Measurements from ENCODE around the gene CABLES1. TPM values are rescaled to one million over a fixed set of nuclear protein-coding genes. Genes with fewer than 3 reads are reported as not detected.

CABLES1 gene
- total and polyA plus RNA-seq, 9 donors, result 3.7 to 8.6 (median 6.2) TPM

DNA sequence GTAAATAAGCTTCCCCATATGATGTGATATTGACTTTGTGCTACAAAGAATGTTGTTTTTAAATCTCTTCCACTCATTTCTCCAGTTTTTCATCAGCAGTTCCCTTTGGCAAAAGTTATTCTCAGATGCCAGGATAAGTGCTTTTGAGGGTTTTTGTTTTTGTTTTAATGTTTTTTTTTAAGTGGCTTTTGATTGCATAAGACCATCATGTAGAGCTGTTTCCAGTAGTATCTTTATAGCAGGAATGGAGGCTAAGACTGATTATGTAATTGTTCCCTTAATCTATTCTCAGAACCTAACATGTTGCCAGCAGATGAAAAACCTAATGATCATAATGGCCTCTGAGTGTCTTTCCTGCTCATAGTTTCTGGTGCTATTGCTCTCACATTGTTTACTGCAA lies 77.9 kb downstream of the CABLES1 start:
- peaks cover 6% of the 10 kb centered on the region for H3K9me3 ChIP-seq (replicated peaks; ENCODE audit: control insufficient read depth, low read depth, low read length)
- H3K36me3 ChIP-seq (ENCODE audit: control insufficient read depth, insufficient read depth, low read length), result peaks cover 16% of the 10 kb centered on the region
- DNase-seq, result no peak
- no peaks in the 10 kb centered on the region for H3K27me3 ChIP-seq (ENCODE audit: control insufficient read depth, insufficient read depth, low read length)
- peaks cover 6% of the 10 kb centered on the region for H3K4me1 ChIP-seq (ENCODE audit: control insufficient read depth, insufficient read depth, low read length)
- H3K27ac ChIP-seq (ENCODE audit: low read length), result no peak overlapping the region
- no peak overlapping the region for H3K4me3 ChIP-seq (ENCODE audit: low read length)

DNA sequence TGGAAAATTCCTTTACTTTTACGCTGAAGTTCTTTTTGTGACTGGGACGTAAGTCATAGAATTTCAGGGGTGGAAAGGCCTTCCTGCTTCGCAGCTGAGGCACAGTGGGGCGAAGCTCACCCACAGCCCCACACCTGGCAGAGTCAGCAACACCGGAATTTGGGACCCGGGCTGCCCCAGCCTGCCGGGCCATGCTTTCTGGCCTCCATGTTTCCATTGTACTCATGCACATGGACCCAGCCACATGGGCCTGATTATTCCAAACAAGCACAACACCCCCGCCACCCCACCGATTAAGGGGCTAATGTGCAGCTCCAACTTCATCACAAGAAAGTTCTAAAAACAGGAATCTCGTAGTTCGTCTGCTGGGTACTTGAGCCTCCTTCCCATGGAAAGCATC lies 82.5 kb downstream of the CABLES1 start:
- Histone ChIP-seq H3K4me3 (ENCODE audit: low read length) (no peak overlapping the region), H3K27me3 (ENCODE audit: control insufficient read depth, insufficient read depth, low read length) (no peaks in the 10 kb centered on the region), H3K9me3 (replicated peaks; ENCODE audit: control insufficient read depth, low read depth, low read length) (no peaks in the 10 kb centered on the region), H3K27ac (ENCODE audit: low read length) (no peak overlapping the region), H3K4me1 (ENCODE audit: control insufficient read depth, insufficient read depth, low read length) (no peaks in the 10 kb centered on the region), H3K36me3 (ENCODE audit: control insufficient read depth, insufficient read depth, low read length) (peaks cover 15% of the 10 kb centered on the region)
- WGBS (ENCODE audit: insufficient coverage), result 90% methylated on average over 11 of the region's 11 CpGs
- no peak for DNase-seq

DNA sequence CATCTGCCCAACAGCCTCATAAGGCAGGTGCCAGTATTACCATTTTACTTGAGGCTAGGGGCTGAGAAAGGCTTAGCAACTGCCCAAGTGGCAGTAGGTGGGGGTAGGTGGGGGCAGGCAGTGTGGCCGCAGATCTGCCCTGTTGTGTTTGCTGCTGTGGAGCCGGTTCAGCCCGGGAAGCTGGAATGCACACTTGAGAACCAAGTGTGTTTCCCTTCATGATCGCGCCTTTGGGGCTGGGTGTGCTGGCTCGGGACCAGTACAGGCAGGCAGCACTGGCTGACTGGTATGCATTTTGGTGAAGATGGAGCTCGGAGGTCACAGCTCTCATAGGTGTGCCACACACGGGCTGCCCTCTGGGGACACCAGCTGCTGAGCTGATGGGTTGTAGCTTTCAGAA lies 85.1 kb downstream of the CABLES1 start:
- DNase-seq, result no peak
- Histone ChIP-seq H3K27me3 (ENCODE audit: control insufficient read depth, insufficient read depth, low read length) (no peaks in the 10 kb centered on the region), H3K36me3 (ENCODE audit: control insufficient read depth, insufficient read depth, low read length) (peaks cover 5% of the 10 kb centered on the region), H3K4me1 (ENCODE audit: control insufficient read depth, insufficient read depth, low read length) (peaks cover 7% of the 10 kb centered on the region), H3K4me3 (ENCODE audit: low read length) (no peak overlapping the region), H3K9me3 (replicated peaks; ENCODE audit: control insufficient read depth, low read depth, low read length) (no peaks in the 10 kb centered on the region), H3K27ac (ENCODE audit: low read length) (no peak overlapping the region)
- WGBS (ENCODE audit: insufficient coverage), result 75% methylated on average over 8 of the region's 8 CpGs

DNA sequence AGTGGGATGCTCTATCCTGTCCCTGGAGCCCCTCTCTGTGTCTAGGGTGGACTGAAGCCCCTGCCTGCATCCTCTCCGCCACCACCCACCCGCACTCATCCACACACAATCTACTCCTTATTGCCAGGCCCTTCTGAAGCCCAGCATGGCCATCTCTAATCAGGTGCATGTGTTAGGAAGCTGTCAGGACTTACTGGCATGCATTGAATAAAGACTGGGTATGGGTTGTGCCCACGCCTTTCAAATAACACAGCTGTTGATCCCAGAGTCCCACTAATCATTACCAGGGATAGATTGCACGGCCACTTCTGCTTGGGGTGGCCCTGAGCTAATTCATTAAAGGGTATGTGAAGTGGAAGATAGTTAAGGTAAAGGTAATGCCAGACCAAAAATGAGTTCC lies 88.4 kb downstream of the CABLES1 start:
- Histone ChIP-seq H3K27me3 (ENCODE audit: control insufficient read depth, insufficient read depth, low read length) (no peaks in the 10 kb centered on the region), H3K4me1 (ENCODE audit: control insufficient read depth, insufficient read depth, low read length) (peaks cover 34% of the 10 kb centered on the region), H3K4me3 (ENCODE audit: low read length) (no peak overlapping the region), H3K9me3 (replicated peaks; ENCODE audit: control insufficient read depth, low read depth, low read length) (no peaks in the 10 kb centered on the region), H3K27ac (ENCODE audit: low read length) (no peak overlapping the region), H3K36me3 (ENCODE audit: control insufficient read depth, insufficient read depth, low read length) (peaks cover 4% of the 10 kb centered on the region)
- peak; percentile 33 for DNase-seq
- no CpG with 5 or more reads among the region's 4 CpGs for WGBS (ENCODE audit: insufficient coverage)

DNA sequence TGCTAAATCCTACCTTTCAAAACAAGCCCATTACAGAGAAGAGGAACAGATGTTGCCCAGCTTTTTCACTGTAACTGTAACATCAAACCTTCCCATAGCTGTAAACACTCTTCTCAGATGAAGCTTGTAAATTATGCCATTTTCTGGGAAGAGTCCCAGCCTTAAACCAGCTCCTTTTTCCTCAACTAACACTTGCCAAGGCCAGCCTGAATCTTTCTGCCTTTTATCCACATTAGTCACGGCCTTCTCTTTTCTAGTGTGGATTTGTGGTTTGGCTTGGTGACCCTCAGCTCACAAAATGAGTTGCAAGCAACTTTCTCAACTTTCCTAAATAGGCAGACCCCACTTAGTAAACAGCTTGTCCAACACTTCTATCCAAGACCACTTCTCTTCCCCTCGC lies 90.2 kb downstream of the CABLES1 start:
- Histone ChIP-seq H3K27me3 (ENCODE audit: control insufficient read depth, insufficient read depth, low read length) (no peaks in the 10 kb centered on the region), H3K27ac (ENCODE audit: low read length) (peak overlapping the region; percentile 65), H3K4me3 (ENCODE audit: low read length) (no peak overlapping the region), H3K9me3 (replicated peaks; ENCODE audit: control insufficient read depth, low read depth, low read length) (no peaks in the 10 kb centered on the region), H3K4me1 (ENCODE audit: control insufficient read depth, insufficient read depth, low read length) (peaks cover 43% of the 10 kb centered on the region), H3K36me3 (ENCODE audit: control insufficient read depth, insufficient read depth, low read length) (peaks cover 4% of the 10 kb centered on the region)
- WGBS (ENCODE audit: insufficient coverage), result no CpG with 5 or more reads among the region's 2 CpGs
- DNase-seq, result peak; percentile 87

- H3K36me3 ChIP-seq (ENCODE audit: control insufficient read depth, insufficient read depth, low read length), result peaks cover 4% of the 10 kb centered on the region
- H3K27ac ChIP-seq (ENCODE audit: low read length), result peak overlapping the region; percentile 43
- no peaks in the 10 kb centered on the region for H3K9me3 ChIP-seq (replicated peaks; ENCODE audit: control insufficient read depth, low read depth, low read length)
- no peak overlapping the region for H3K4me3 ChIP-seq (ENCODE audit: low read length)
- DNase-seq, result no peak
- peaks cover 52% of the 10 kb centered on the region for H3K4me1 ChIP-seq (ENCODE audit: control insufficient read depth, insufficient read depth, low read length)
- H3K27me3 ChIP-seq (ENCODE audit: control insufficient read depth, insufficient read depth, low read length), result no peaks in the 10 kb centered on the region
- WGBS (ENCODE audit: insufficient coverage), result 40% methylated on average over 2 of the region's 3 CpGs
Observed at GRCh38 chr18:23226391-23226790, 91.1 kb downstream of the CABLES1 start.

DNA sequence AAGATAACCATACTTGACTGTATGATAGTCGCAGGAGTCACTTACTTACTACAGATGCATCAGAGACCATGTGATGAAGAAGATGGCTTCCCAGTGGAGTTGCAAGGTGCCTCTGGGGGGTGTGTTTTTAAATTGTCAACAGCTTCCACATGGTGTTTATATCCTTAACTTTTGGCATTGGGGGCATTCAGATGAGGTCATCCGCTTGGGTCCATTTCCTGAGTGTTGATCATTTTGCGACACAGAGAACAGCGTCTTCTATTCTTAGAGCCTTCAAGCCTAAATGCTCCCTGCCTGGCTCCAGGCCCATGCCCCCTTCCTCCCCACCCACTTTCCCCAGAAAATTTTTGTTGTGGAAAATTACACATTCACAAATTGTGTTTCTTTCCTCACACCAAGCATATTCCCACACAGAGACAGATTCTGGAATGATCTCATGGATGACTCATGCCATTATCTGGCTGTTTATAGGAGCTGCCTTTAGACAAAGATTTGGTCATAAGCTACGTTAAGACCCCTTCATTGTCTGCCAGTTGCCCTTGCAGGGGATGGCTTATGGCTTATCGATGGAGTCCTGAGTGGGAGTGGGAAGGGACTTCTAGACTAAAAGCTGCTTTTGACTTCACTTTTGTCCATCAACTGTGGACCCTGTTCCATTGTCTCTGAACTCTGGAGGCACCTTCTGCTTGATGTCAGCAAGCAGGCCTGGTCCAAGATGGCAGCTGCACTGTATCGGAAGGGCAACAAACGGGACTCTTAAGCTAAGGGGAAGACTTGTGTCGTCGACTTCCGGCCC lies 91.8 kb downstream of the CABLES1 start:
- Histone ChIP-seq H3K4me1 (ENCODE audit: control insufficient read depth, insufficient read depth, low read length) (peaks cover 59% of the 10 kb centered on the region), H3K4me3 (ENCODE audit: low read length) (no peak overlapping the region)
- DNase-seq, result peak; percentile 79

DNA sequence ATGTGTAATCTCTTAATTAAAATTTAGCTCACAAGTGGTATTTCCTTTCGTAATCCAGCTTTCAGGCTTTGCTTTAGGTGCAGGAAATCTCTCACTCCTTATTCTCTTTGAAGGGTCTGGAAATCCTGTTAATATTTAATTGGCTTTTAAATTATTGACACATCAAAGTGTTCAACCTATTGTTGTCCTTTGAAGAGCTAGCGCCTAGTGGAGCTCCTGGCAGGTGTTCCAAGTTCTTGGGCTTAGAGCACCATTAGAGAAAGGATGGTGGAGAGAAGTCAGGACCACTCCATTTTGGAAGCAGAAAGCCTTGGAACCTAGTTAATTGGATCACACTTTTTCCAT lies 92.4 kb downstream of the CABLES1 start:
- WGBS (ENCODE audit: insufficient coverage), result no CpG with 5 or more reads among the region's 2 CpGs
- DNase-seq, result no peak
- peak overlapping the region; percentile 69 for H3K27ac ChIP-seq (ENCODE audit: low read length)
- H3K4me1 ChIP-seq (ENCODE audit: control insufficient read depth, insufficient read depth, low read length), result peaks cover 62% of the 10 kb centered on the region
- no peak overlapping the region for H3K4me3 ChIP-seq (ENCODE audit: low read length)
- H3K36me3 ChIP-seq (ENCODE audit: control insufficient read depth, insufficient read depth, low read length), result no peaks in the 10 kb centered on the region
- H3K9me3 ChIP-seq (replicated peaks; ENCODE audit: control insufficient read depth, low read depth, low read length), result no peaks in the 10 kb centered on the region
- no peaks in the 10 kb centered on the region for H3K27me3 ChIP-seq (ENCODE audit: control insufficient read depth, insufficient read depth, low read length)

More for the DNA sequence above, 91.8 kb downstream of the CABLES1 start:
- H3K36me3 ChIP-seq (ENCODE audit: control insufficient read depth, insufficient read depth, low read length), result no peaks in the 10 kb centered on the region
- no peaks in the 10 kb centered on the region for H3K9me3 ChIP-seq (replicated peaks; ENCODE audit: control insufficient read depth, low read depth, low read length)
- no peaks in the 10 kb centered on the region for H3K27me3 ChIP-seq (ENCODE audit: control insufficient read depth, insufficient read depth, low read length)
- 68% methylated on average over 6 of the region's 11 CpGs for WGBS (ENCODE audit: insufficient coverage)
- H3K27ac ChIP-seq (ENCODE audit: low read length), result peak overlapping the region; percentile 69

GRCh38 chr18:23228102-23229061 lies 93.1 kb downstream of the CABLES1 start:
- DNase-seq, result peak; percentile 78
- Histone ChIP-seq H3K4me3 (ENCODE audit: low read length) (no peak overlapping the region), H3K36me3 (ENCODE audit: control insufficient read depth, insufficient read depth, low read length) (no peaks in the 10 kb centered on the region), H3K27ac (ENCODE audit: low read length) (peak overlapping the region; percentile 69), H3K9me3 (replicated peaks; ENCODE audit: control insufficient read depth, low read depth, low read length) (no peaks in the 10 kb centered on the region), H3K4me1 (ENCODE audit: control insufficient read depth, insufficient read depth, low read length) (peaks cover 62% of the 10 kb centered on the region), H3K27me3 (ENCODE audit: control insufficient read depth, insufficient read depth, low read length) (no peaks in the 10 kb centered on the region)
- WGBS (ENCODE audit: insufficient coverage), result no CpG with 5 or more reads among the region's 7 CpGs

GRCh38 chr18:23229472-23229871 lies 94.2 kb downstream of the CABLES1 start:
- Histone ChIP-seq H3K27ac (ENCODE audit: low read length) (peak overlapping the region; percentile 39), H3K9me3 (replicated peaks; ENCODE audit: control insufficient read depth, low read depth, low read length) (no peaks in the 10 kb centered on the region), H3K4me1 (ENCODE audit: control insufficient read depth, insufficient read depth, low read length) (peaks cover 55% of the 10 kb centered on the region), H3K27me3 (ENCODE audit: control insufficient read depth, insufficient read depth, low read length) (no peaks in the 10 kb centered on the region), H3K4me3 (ENCODE audit: low read length) (no peak overlapping the region), H3K36me3 (ENCODE audit: control insufficient read depth, insufficient read depth, low read length) (no peaks in the 10 kb centered on the region)
- WGBS (ENCODE audit: insufficient coverage), result 17% methylated on average over 1 of the region's 3 CpGs
- peak; percentile 85 for DNase-seq

Measured in muscle of leg (tissue), 11 donors.